GM21576 (cell line): ENCODE measurements around the gene RGS6.

Source experiments
- ATAC-seq: cut with Tn5 transposase; IDR thresholded peaks from one replicate; pipeline ENCODE4 v1.9.1; 2021; ENCODE audit warnings: mild to moderate bottlenecking, moderate library complexity; ENCODE audit not compliant: unreplicated experiment

RGS6 gene

DNA sequence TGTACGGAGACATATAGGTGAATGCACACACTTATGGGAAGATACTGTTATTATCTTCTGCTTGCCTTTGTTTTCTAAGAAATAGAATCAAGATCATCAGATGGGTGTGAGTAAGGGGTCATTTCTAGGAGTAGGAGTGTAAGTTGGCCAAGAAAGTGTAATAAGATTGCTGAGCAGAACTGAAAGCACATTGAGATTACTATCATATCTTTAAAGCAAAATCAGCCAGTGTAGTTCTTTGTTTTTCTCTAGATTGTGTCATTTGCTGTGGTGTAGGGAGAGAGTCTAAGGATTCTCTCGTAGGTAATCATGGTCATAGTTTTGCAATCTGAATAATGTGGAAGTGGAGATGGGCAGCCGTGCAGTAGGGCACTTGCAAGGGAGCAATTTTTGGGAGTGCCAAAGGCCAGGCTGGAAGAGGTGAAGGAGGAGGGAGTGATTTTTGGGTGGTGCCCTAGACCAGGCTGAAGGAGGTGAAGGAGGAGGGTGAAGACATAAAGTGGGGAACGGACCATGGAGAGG is 131.6 kb downstream of the RGS6 start:
- no peak for ATAC-seq

DNA sequence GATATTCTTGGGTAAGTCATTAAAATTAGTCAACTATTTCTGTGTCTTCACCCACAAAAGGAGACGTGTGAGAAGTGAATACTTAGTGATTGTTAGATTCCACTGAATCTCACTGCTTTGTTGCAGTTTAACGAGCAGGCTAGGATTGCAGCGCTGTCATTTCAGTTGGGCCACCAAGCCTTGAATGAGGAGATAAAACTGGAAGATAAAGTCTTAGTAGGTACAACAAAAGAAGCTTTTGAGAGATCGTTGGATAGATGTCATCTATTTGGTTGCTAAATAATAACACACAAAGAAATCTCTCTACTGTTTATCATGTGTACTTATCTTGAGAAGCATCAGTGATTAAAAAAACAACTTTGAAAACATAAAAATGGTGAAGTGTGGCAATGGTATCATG is 132.3 kb downstream of the RGS6 start:
- no peak for ATAC-seq

DNA sequence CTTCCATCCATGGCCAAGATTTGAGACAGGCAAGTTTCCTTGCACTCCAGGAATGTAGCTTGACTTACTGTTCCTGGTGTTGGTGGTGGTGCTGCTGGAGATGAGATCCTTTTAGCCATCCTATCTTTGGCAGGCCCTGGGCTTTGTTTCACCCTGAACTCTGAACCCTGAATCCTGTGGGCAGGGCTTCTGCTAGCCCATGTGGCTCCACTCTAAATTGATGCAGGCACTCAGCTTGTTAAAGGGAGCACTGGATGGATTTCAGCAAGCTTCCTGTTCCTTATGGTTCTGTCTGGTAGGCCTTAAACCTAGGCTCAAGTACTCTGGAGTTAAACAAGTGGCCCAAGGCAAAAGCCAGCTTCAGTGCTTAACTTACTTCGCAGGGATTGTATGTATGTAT is 138.2 kb downstream of the RGS6 start:
- no peak for ATAC-seq

DNA sequence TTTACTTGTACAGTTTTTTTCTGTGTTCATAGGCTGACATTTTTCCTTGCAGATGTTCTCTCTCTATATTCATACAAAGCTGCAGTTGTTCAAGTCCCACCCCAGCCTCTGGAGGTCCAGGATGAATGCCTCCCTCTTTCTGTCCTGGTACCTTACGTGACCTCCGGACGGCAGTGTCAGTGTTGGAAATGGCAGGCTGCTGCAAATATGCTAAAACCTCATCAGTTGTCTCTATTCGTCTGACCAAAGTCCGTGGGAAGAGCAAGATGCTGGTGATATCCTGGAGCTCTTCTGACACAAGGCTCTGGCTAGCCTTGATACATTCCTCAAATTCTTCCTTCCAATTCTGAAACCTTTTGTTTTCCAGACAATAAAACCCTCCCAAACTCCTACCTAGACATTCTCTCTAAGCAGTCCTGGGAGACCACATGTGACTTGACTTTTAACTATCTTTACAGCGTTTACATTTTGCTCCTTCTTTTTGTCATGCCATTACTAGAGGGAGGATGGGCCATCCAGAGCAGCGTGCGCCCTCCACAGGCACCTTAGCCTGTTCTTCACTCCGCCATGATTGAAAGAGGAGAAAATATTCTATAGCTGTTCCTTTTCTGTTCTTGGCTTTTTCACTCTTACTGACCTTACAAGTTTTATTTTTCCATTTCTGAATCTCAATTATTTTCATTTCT is 143.6 kb downstream of the RGS6 start:
- ATAC-seq, result no peak

DNA sequence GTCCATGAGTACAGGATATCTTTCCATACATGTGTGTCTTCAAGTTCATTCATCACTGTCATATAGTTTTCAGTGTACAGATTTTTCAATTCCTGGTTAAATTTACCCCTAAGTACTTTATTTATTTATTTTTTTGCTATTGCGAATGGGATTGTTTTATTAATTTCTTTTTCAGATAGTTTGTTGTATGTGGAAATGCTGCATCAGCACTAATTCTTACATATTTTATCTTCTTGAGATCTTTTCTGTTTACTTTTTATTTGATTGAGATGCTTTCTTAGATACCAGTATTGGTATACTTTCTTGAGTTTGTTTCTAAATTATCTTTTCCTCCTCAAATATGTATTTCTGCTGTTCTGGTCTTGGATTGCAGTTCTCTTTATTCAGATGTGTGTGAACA is 148.9 kb downstream of the RGS6 start:
- no peak for ATAC-seq

DNA sequence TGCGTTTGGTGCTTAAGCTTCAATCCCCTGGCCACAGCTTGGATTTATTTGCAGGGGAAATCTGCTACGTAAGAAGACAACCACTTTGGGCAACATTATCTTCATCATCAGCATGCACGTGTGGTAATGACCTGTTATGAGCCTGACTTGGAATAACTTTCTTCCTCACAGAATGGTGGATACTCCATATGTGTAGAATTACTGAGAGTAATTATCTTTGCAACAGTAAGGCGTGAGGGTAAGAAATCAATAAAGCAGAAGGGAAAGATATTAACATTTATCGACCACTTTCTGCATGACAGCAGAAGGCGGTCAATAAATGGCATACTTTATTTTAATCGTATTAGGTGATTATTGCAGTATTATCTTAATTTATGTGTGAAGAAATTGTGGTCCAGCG is 152.7 kb downstream of the RGS6 start:
- ATAC-seq, result no peak

DNA sequence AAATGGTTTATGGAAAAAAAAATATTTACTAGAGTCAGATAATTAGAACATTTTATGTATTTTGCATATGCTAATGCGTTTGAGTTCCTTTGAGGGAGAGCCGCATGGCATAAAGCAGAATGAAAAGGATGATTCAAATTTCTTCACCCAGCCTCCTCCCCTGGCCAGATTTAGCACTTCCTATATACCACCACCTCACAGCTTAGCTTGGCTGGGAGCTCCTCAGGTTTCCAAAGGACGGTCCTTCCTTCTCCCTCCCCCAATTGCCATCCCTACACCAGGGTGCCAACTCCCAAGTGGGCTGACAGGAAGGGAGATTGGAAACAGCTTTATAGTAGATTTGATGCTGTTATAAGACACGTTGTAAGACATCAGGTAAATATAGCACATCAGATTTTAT is 157.4 kb downstream of the RGS6 start:
- ATAC-seq, result no peak

DNA sequence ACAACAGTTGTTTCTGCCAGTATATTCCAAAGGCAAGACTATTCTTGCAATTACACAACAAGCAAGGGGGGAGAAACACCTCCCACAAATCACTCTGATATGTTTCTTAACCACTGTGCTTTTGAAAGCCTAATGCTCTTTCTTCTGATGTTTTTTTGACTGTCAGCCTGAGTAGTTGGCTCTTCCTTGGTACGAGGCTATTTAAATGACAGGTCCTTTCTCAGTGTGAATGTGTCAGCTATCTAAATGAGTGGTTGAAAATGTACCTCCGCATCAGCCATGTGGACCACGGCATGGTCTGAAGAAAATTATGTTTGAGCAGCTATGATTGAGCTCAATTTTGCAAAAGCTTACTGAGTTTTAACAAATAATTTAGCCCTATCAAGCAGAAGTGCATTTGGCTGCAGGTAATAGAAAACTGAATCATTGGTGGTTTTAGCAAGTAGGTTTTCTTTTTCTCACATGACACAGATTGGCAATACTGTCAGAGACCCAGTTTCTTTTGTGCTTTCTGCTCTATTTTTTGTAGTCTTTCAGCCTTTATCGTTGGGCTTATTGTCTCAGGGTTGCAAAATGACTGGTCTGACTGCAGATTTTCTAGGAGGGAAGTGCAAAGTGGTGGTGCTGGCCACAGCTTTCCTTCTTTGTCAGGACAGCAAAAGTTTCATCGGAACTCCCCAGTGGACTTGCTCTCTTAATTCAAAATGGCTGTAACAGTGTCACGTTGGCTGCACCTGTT is 162.8 kb downstream of the RGS6 start:
- ATAC-seq, result no peak

DNA sequence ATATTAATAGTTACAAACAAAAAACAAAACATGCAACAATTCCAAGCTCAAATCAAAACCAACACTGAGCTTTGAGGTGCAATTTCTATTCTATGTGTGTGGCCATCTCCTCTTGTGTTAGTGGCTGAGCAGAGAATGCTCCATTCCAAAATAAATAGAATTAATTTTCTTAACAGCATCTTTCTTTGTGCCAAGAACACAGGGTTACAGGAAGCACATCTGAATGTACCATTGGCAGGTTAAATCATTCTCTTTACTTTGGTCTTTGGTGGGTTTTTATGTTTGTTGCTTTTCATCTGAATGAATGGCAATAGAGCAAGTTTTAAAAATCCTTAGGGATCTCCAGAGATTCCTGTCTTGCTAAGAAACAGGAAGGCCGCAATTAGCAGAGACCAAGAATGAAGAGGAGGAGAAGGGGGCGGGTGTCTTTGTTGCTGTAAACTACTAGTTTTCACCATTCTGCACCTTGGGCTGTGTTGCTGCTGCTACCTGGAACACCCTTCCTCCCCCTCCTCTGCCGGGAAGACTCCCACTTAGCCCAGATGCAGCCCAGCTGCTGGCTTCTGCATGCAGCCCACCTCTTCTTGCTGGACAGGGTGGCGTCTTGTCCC is 165.0 kb downstream of the RGS6 start:
- ATAC-seq, result no peak

DNA sequence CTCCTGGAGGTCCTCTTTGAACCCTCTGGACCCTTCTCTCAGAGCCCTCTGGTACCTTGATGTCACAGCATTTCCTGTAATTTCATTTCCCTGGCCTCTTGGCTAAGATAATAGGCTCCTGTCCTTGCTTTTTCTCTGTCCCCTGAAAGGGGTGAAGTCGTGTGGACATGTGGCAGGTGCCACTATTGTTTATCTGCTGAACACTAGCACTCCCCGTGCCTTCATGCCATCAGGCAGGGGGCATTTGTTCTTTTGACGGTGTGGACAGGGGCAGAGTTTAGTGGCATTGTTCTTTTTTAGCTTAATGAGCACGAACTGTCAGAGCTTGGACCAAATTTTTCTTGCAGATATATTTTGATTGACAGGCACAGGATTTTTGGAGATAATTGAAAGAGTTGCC is 166.0 kb downstream of the RGS6 start:
- ATAC-seq, result no peak

DNA sequence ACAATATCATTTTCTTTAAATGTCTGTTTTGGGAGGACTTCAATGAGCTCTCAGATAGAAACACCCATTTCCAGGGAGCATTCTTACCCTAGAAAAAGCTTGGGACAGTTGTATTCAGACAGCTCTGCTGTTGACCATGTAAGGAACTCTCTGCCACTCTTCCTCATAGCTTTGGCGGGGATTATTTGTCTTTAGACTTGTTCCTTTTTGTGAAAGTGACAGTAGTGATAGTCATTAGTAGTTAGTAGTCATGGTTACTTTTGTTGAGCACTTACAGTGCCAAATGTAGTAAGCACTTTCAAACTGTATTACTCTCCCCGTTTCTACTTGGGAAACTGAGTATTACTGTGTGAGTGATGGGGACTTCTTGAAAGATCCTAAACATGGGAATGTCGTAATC is 167.3 kb downstream of the RGS6 start:
- ATAC-seq, result no peak

DNA sequence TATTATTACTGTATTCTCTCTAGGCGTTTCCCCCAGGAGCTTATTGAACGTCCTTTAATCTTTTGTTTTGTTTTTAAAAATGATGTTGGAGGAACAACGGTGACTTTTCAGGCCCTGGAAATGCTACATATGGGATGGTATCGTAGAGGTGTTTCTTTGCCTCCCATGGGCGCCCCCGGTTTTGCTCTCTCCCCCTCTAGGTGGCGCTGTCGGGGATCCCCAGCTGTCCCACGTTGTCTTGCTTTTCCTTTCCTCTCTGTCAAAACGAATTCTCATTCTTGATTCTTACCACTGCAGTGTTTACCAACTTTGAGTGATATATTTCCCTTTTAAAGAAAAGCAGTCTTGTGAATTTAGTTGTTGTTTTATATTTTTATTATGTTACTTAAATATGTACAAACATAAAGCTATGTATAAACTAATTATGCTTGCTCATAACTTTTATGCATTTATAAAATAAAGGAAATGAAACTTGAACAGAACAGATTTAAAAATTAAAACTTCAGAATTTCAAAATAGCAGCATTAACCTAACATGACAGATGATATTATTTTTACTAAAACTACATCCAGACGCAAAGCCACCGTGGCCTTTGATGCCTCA is 171.9 kb downstream of the RGS6 start:
- ATAC-seq, result no peak

DNA sequence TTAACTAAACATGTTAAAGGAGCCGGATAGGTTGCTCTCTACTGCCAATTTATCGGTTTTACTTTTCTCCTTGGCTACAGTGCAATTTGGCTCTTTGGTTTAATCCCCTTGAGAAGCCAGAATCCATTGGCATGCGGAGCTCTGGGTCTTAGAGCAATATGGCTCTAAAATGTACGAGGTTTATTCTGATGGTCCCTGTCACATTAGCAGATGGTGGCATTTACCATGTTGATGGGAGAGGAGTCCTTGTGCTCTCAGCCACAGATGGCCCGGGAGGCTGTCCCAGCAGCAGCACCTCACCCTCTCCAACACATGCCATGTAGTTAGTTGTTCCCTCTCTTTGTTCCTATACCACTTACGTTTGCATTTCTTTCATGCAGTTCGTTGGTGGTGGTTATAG is 179.7 kb downstream of the RGS6 start:
- ATAC-seq, result no peak

DNA sequence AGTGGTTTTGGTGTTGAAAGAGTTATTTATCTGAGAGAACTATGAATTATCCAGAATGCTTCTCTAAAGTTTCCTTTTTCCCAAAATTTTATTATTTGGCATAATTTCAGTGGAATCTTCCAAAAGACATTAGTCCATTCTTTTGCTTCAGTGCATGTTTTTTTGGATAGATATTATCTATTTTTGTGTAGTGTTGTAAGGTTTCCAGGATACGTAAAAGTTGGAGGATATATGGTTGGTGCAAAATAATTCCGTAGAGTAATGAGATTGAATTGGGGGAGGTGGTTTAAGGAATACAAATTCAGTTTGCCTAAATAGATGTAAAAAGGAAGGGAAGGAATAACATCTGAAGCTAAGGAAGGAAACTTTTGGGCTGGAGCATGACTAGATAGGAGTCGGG is 186.6 kb downstream of the RGS6 start:
- ATAC-seq, result no peak

DNA sequence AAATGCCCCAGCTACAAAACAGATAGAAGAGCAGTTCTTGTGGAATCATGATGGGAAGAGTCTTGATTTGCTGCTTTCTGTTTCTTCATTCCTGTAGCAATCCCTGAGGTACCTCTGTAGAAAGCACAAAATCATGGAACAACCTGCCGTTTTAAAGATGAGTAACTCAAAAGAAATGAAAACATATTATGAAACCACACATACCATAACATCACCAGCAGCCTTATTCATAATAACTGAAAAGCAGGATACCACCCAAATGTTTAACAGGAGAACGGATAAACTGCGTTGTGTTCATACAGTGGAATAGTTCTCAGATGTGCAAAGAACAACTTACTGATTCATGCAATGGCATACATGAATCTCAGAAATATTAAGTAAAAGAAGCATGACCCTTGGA is 188.1 kb downstream of the RGS6 start:
- ATAC-seq, result no peak

DNA sequence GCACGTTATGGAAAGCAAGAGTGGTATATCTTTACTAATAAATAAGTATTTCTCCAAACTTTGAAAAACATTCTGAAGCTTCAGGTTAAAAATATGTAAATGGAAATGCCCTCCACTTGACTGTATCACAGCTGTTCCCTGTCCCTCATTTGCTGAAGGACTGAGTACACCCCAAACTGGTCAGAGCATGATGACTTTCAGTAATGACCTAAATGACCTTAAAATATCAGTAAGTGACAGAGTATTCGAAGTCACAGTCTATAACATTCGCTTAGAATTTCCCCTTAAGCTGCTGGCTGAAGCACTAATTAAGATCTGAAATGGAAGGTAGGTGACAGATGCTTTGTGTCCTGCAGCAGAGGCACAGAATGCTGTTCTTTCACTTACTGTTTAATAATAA is 191.5 kb downstream of the RGS6 start:
- ATAC-seq, result no peak

DNA sequence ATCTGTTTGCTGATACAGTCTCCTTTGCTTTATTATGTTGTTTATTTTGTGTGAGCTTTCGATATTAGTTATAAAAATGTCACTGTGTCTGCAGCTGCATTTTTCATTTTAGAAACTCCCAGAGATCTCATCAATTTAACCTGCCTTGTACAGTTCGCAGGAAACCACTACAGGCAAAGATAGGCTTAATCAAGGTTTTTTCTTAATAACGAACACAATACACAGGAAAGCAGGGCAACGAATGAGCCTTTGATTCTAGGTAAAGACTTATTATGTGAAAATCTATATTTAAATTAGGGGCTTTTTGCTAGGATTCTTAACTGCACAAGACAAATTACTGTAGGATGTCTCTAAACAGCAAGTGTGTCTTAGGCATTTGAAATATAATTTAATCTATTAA is 191.9 kb downstream of the RGS6 start:
- no peak for ATAC-seq

DNA sequence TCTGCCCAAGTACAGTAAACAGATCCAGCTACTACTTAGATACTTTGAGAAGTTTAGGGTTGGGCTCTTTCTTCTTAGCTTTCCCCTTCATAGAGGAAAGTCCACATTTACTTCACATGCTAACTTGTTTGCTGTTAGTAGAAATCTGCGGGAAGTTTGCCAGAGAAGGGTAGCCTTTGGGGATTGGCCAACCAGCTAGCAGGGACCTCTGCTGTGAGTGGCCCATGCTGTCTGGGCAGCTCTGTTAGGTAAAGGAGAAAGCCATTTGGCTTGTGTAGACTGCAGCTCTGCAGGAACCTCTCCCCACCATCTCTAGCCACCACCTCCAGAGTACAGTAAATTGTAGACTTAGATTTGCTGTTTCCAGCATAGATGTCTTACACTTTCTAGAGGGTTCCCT is 193.9 kb downstream of the RGS6 start:
- ATAC-seq, result no peak

DNA sequence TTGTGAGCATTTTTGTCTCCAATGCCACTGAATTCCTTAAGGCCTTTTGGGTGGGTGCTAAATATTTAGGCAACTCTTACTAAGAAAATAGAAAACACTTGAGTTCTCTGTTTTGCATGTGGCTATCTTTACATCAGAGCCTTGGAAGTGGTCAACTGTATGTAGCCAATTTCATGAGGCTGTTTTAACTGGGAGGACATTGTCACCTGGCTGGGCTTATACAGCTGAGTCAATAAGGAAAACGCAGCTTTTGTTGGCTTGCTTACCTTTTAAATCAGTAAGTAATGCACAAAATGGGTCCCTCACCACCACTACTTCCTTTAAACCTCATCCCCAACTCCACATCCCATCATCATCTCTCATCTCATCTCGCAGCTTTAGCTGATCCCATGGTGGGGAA is 194.3 kb downstream of the RGS6 start:
- no peak for ATAC-seq

DNA sequence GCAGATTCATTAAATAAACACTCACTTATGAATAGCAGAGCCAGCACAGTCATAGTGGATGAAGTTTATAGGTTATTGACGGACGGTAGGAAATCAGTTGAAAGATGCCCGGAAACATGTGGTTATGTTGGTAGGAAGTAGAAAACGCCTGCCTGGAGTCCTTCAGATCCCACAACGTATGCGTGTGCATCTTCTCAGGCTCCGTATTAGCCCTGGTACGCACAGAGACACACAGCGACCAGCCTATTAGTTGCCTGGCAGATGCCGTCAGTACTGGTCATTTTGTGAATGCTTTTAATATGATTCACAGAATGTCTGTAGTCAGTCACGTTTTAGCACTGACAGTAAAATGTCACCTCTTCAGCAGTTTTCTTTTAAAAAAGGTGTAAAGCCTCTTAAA is 196.4 kb downstream of the RGS6 start:
- ATAC-seq, result no peak

DNA sequence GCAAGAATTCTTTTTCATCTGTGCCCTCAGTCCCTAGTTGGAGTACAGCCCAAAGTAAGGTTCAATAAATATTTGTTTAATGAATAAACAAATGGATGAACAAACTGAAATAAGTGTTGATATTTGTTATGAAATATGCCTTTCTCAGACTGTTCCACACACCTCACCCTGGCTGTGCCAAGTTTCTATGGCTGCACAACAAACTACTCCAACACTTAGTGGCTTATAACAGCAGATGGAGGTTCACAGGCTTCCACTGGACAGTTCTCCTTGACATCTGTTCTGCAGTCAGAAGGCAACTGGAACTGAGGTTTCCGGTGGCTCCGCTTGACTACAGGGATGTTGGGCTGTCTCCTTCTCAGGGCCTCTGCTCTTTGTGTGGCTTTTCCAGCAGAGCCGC is 197.1 kb downstream of the RGS6 start:
- ATAC-seq, result no peak

DNA sequence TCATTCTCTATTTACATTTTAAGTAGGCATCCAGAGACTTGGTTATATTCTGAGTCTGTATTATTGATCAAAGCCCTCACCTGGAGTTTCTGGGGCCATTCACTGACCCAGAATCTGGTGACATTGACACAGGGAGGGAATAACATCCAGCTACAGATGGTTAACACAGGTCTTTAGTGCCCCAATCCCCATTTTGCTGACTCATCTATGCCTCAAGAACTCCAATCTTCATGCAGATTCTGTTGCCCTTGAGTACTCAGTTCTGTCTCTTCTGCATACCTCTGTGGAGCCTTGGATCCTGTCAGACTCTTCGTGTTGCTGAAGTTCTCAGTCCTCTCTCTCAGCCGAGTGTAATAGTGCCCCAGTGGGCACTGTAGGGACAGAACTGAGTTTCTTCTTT is 208.9 kb downstream of the RGS6 start:
- ATAC-seq, result no peak
